ENCODE measurements around the gene CLPTM1L.

The CLPTM1L gene

GRCh38 chr5:1274471-1274870 is 70.4 kb downstream of the CLPTM1L start:
- DNase-seq (ENCODE audit: low spot score) = no peak

GRCh38 chr5:1273745-1274144 is 71.2 kb downstream of the CLPTM1L start:
- no peak for DNase-seq (ENCODE audit: low spot score)

GRCh38 chr5:1272201-1272600 is 72.7 kb downstream of the CLPTM1L start:
- no peak for DNase-seq (ENCODE audit: low spot score)

GRCh38 chr5:1270933-1271914 is 73.7 kb downstream of the CLPTM1L start:
- no peak for DNase-seq (ENCODE audit: low spot score)

DNA sequence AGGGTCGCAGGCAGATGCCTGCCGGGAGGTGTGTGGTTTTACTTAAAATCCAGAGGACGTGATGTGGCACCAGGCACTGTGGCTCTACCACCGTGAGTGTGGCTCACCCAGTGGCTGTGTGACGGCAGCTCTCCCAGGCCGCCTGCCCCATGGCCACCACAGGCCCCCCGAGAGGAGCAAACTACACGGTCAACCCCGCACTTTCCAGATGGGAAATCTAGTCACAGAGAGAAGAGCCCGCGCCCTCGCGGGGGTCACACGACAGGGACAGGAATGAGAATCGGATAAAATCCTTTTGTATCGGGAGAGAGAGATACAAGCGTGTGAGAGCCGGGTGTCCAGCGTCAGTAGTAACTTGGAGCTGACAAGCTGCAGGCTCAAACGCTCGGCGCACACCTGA is 74.5 kb downstream of the CLPTM1L start:
- no peak for DNase-seq (ENCODE audit: low spot score)

- no peak for DNase-seq (ENCODE audit: low spot score)
Measured at GRCh38 chr5:1268666-1269065, 76.2 kb downstream of the CLPTM1L start.

DNA sequence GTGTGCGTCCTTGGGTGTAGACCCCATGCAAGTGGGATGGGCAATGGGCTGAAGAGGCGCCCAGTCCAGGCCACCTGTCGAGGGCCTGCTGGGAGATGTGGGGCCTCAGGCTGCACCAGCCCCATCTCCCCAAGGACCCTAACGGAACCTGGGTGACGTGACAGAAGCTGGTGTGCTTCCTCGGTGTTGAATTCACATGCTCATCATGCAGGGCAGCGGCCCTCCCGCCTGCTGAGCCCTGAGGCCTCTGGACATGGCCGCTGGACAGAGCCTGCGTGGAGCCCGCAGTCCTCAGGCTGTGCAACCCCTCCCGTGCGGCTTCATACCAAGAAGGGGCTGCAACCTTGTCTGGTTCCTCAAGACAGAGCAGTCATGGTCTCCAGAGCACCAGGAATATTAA is 76.8 kb downstream of the CLPTM1L start:
- DNase-seq (ENCODE audit: low spot score) = no peak
